ENCODE results near the gene IFNK.

Gene IFNK

GRCh38 chr9:27528886-27529315 lies 4.8 kb downstream of the IFNK start:
- Histone ChIP-seq H3K4me2 (ENCODE audit: low read depth, low read length, poor library complexity, severe bottlenecking) (peak overlapping the region; percentile 78), H2AFZ (ENCODE audit: low read depth, low read length, severe bottlenecking) (peak overlapping the region; percentile 85), H3K9me3 (ENCODE audit: insufficient read depth, low read length) (no peaks in the 10 kb centered on the region), H3K79me2 (ENCODE audit: insufficient read depth, low read length) (no peaks in the 10 kb centered on the region), H3F3A (ENCODE audit: insufficient read depth) (no peaks in the 10 kb centered on the region), H3K27me3 (ENCODE audit: low read length) (no peaks in the 10 kb centered on the region), H4K20me1 (ENCODE audit: low read depth, low read length) (no peaks in the 10 kb centered on the region), H3K36me3 (ENCODE audit: low read length) (no peaks in the 10 kb centered on the region), H3K27ac (ENCODE audit: low read depth, low read length) (no peak overlapping the region), H3K4me3 (ENCODE audit: insufficient read depth, low read length, poor library complexity, severe bottlenecking) (peak overlapping the region; percentile 57), H3K9ac (ENCODE audit: low read length) (peak overlapping the region; percentile 47), H3K9me2 (replicated peaks; ENCODE audit: insufficient read depth, low read length) (no peaks in the 10 kb centered on the region)
- TF ChIP-seq CTCF (IDR thresholded peaks at IDR 0.05; ENCODE audit: insufficient read depth, low read length, poor library complexity, severe bottlenecking): no peak
- no peak for TF ChIP-seq EZH2phosphoT487 (conservative IDR thresholded peaks at IDR 0.05; ENCODE audit: low read length)

GRCh38 chr9:27529316-27530278 lies 5.5 kb downstream of the IFNK start, which contains the start of gene MOB3B:
MOB3B (minus strand) TSS chr9:27529814; CDS start chr9:27455550, 74,264 bp downstream.
- H3K9me3 ChIP-seq (ENCODE audit: insufficient read depth, low read length): no peaks in the 10 kb centered on the region
- H2AFZ ChIP-seq (ENCODE audit: low read depth, low read length, severe bottlenecking): peak within 1 kb of the TSS; percentile 85
- no peaks in the 10 kb centered on the region for H3F3A ChIP-seq (ENCODE audit: insufficient read depth)
- TF ChIP-seq CTCF (IDR thresholded peaks at IDR 0.05; ENCODE audit: insufficient read depth, low read length, poor library complexity, severe bottlenecking) (peak; percentile 67), EZH2phosphoT487 (conservative IDR thresholded peaks at IDR 0.05; ENCODE audit: low read length) (no peak)
- H3K36me3 ChIP-seq (ENCODE audit: low read length): no peaks in the 10 kb centered on the region
- no peaks in the 10 kb centered on the region for H3K79me2 ChIP-seq (ENCODE audit: insufficient read depth, low read length)
- peak within 1 kb of the TSS; percentile 78 for H3K4me2 ChIP-seq (ENCODE audit: low read depth, low read length, poor library complexity, severe bottlenecking)
- peak within 1 kb of the TSS; percentile 47 for H3K9ac ChIP-seq (ENCODE audit: low read length)
- H3K27ac ChIP-seq (ENCODE audit: low read depth, low read length): no peak within 1 kb of the TSS
- no peaks in the 10 kb centered on the region for H3K9me2 ChIP-seq (replicated peaks; ENCODE audit: insufficient read depth, low read length)
- H4K20me1 ChIP-seq (ENCODE audit: low read depth, low read length): no peaks in the 10 kb centered on the region
- H3K27me3 ChIP-seq (ENCODE audit: low read length): no peaks in the 10 kb centered on the region
- H3K4me3 ChIP-seq (ENCODE audit: insufficient read depth, low read length, poor library complexity, severe bottlenecking): peak within 1 kb of the TSS; percentile 57

GRCh38 chr9:27530915-27531755 lies 7.0 kb downstream of the IFNK start:
- no peaks in the 10 kb centered on the region for H3K9me2 ChIP-seq (replicated peaks; ENCODE audit: insufficient read depth, low read length)
- no peaks in the 10 kb centered on the region for H3K36me3 ChIP-seq (ENCODE audit: low read length)
- H3K79me2 ChIP-seq (ENCODE audit: insufficient read depth, low read length): no peaks in the 10 kb centered on the region
- H3K4me2 ChIP-seq (ENCODE audit: low read depth, low read length, poor library complexity, severe bottlenecking): no peak overlapping the region
- no peak overlapping the region for H3K4me3 ChIP-seq (ENCODE audit: insufficient read depth, low read length, poor library complexity, severe bottlenecking)
- H4K20me1 ChIP-seq (ENCODE audit: low read depth, low read length): no peaks in the 10 kb centered on the region
- TF ChIP-seq CTCF (IDR thresholded peaks at IDR 0.05; ENCODE audit: insufficient read depth, low read length, poor library complexity, severe bottlenecking) (no peak), EZH2phosphoT487 (conservative IDR thresholded peaks at IDR 0.05; ENCODE audit: low read length) (no peak)
- H3K27me3 ChIP-seq (ENCODE audit: low read length): no peaks in the 10 kb centered on the region
- no peak overlapping the region for H2AFZ ChIP-seq (ENCODE audit: low read depth, low read length, severe bottlenecking)
- no peaks in the 10 kb centered on the region for H3K9me3 ChIP-seq (ENCODE audit: insufficient read depth, low read length)
- H3F3A ChIP-seq (ENCODE audit: insufficient read depth): no peaks in the 10 kb centered on the region
- H3K9ac ChIP-seq (ENCODE audit: low read length): no peak overlapping the region
- H3K27ac ChIP-seq (ENCODE audit: low read depth, low read length): no peak overlapping the region

Measured in SU-DHL-6 (cell line).